Ecto neural progenitor cell (in vitro differentiated cells): ENCODE data around the gene COL27A1.

Source experiments
- DNase-seq: peaks from one replicate; pipeline ENCODE4 v3.0.0-alpha.2; 2018; ENCODE audit warnings: low spot score

Gene COL27A1

DNA sequence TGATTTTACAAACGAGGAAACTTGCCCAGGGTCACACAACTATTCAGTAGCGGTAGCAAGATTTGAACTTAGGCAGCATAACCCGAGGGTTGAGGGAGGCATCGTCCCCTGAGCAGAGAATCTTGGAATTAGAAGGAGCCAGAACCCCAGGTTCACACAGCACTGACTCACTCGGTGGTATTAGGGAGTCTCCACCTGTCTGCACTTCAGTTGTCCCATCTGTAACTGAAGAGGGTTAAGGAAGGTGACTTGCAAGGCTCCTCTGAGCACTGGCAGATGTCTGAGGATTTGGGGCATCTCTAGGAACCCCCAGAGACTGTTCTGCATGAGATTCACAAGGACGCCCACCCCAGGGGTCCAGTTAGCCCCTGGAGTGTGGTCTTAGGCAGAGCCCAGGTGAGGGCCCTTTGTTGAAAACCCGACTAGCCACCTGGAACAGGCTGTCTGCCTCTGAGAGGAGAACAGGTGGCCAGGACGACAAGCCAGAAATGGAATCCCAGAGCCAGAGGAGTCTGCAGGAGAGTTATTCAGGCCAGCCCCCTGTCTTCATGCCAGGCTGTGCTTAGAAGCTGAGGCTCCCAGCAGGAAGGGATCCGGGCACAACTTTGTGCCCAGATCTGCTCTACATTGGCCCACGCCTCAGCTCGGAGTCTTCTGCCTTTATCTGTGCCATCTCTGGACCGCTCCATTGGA lies 117.5 kb downstream of the COL27A1 start:
- DNase-seq = no peak

GRCh38 chr9:114273461-114273881 lies 118.1 kb downstream of the COL27A1 start:
- DNase-seq = no peak

- DNase-seq = peak; percentile 8
These were observed 118.9 kb downstream of the COL27A1 start for GRCh38 chr9:114274217-114274616.

- DNase-seq = peak; percentile 26
These were observed 120.1 kb downstream of the COL27A1 start for GRCh38 chr9:114275246-114276004.

- DNase-seq = peak; percentile 20
These were observed 121.8 kb downstream of the COL27A1 start for GRCh38 chr9:114276908-114277821.

GRCh38 chr9:114278356-114278755 lies 123.0 kb downstream of the COL27A1 start:
- DNase-seq = peak; percentile 9

DNA sequence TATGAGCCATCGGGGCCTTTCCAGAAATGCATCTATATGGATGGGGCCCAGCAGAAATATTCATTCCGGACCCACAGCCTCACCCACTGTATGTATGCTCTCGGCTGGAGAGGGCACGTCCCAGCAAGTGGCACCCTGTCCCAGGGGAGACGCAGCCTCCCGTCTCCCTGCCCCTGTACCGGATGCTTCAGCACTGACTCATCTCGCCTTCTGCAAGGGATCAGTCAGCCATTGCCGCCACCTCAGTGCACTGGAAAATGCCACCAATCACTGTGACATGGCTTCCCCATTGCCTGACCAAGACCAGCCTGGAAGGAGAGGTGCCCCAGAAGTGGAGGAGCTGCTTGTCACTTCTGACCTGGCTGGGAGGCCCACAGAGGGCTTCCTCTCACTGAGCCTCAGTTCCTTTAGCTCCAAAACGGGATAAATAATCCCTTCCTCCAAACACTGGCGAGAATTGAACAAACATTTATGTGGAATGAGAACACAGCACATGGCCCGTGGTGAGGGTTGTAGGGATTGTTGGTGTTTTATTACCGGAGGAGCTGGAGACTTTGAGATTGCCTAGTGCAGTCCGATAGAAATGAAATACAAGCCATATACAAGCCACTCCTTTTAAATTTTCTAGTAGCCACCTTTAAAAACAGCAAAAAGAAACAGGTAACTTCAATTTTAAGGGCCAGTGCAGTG lies 123.7 kb downstream of the COL27A1 start:
- peak; percentile 21 for DNase-seq

GRCh38 chr9:114279693-114280092 lies 124.4 kb downstream of the COL27A1 start:
- DNase-seq = no peak

- DNase-seq = peak; percentile 20
These were observed 125.5 kb downstream of the COL27A1 start for GRCh38 chr9:114280636-114281472.

DNA sequence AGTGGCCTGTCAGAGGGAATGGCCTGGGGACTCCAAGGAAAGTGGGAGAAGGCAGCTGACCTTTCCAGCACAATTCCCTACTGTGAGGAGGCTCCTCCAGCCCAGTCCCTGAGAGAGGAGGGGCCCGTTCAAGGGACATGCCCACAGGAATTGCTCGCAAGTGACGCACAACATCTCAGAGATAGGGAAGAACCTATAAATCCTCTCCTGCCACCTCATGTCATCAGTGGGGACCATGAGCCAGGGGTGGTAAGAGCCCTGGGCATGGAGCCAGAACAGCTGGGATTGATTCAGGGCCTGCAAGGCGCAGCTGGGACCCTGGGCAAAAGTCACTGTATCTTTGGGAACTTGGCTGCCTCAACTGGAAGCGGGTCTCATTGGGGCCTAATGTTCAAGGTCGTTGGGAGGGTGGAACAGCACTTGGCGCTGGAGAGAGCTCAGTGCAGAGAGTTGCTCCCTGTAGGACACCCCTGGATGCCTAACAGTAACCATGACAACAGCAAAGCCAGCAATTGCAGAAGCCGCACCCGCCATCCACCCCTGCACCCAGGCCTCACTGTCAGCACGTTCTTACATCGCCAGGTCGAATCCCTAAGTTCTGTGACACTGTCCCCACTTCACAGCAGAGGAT lies 126.3 kb downstream of the COL27A1 start:
- peak; percentile 40 for DNase-seq

DNA sequence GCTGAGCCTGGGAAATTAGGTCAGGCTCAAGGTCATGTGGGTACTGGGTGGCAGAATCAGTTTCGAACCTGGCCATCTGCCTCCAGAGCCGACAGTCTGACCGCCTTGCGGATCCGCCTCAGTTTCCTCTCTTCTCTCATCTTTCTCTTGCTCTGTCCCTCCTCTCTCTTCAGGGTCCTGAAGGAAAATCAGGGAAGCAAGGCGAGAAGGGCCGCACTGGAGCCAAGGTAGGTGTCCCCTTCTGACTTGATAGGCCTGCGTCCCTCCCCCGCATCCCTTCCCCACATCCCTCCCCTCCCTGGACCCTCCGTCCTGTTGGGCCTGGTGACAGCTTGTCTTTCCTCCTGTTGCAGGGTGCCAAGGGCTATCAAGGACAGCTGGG lies 126.8 kb downstream of the COL27A1 start:
- peak; percentile 37 for DNase-seq

DNA sequence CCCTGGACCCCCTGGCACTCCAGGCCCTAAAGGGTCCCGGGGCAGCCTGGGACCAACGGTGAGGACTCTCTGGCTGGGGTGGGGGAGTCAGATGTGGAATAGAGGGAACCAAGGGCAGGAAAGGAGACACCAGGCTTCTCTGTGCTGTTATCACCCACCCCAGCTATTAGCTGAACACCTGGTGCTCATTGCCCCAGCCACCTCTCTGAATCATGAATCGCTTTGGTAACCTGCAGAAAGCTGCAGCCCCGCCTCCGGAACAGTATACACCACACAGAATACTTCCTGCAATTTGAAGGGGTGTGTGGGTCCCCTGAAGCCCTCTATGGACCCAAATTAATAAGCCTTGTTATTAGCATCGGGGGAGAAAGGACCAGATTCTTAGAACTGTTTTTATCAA lies 127.2 kb downstream of the COL27A1 start:
- peak; percentile 31 for DNase-seq

GRCh38 chr9:114282926-114283325 lies 127.6 kb downstream of the COL27A1 start:
- peak; percentile 31 for DNase-seq

- DNase-seq = peak; percentile 38
These were observed 128.3 kb downstream of the COL27A1 start for GRCh38 chr9:114283551-114284111.

- peak; percentile 33 for DNase-seq
These were observed 129.2 kb downstream of the COL27A1 start for GRCh38 chr9:114284316-114285060.

DNA sequence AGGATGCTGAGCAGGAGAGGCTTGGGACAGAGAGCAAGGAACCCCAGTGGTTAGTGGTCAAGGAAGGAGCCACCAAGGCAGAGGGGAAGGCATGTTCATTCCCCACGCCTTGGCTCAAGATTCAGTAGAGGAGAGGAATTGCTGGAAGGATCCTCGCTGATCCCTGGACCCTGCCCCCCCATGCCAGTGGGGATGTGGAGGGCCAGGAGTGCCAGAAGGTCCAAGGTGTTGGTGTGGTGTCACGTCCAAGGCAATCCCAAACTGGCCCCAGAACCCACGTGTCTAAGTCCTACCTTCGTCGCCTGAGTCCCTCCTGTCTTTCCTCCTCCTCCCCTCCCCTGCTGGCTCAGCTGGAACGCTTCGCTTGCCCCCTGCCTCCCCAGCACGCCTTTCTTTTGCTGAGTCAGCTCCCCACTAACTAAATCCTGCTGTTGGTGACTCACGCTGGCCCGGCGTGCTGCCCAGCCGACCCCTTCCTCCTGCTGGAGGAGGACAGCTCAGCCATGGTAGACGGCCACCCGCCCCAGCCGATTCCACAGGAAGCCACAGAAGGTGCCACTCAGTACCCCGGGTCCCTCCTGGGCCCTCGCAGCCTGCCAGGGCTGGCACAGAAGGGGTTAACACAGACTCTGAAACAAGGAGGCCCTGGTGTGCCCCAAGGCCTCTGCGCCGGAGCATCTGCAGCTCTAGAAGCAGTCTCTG lies 130.0 kb downstream of the COL27A1 start:
- DNase-seq = peak; percentile 48

DNA sequence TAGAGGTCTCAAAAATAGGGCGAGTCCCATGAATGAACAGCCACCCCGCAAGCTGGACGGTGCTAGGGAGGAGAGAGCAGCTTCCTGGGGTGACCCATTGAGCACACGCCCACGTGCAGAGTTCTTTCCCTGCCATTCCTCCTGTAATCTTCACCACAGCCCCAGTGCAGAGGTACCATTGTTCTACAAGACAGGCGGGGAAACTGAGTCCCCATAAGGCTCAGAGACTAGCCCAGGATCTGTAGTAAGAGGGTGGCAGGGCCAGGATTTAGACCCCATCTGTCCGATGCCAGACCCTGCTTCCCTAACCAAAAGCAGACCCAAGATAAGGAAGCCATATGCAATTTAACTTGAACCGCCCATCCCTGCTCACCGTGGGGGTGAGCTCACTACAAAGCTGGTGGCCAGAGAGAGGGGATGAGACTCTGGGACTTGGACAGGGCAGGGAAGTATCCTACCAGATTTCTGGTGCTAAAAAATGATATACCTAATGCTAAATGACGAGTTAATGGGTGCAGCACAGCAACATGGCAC lies 130.9 kb downstream of the COL27A1 start:
- peak; percentile 29 for DNase-seq

DNA sequence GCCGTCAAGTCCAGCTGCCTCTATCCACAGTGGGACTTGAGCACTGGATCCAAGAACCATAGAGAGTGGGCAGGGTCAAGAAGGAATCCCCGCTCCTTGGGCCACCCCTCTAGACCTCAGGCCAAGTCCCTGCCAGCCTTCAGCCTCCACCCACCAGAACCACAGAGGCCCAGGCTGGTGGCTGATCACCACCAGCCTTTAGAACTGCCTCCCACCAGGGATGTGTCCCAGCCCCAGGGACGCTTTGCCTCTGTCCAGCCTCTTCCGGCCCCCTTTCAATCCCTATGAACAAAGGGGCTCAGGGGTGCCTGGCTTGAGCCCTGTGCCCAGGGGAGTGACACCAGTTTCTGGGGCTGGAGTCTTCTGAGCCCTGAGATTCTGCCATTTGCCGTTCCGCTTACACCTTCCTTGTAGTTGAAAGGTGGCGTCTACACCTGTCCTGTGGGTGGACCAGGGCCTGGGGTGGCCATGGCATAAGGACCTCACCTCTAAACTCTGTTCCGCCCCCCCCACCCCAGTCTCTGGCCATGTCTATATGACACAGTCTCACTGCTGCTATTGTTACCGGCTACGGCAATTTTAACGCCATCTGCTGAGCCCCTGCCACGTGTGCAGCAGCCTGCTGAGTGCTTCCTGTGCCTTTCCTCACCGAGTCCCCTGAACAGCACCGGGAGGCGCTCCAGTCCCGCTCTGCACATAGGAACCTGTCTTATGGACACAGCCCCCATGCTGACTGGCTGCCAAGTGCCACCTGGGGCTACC lies 131.8 kb downstream of the COL27A1 start:
- peak; percentile 40 for DNase-seq
